ENCODE measurements around the gene NR1H4. TPM values are rescaled to one million over a fixed set of nuclear protein-coding genes. Genes with fewer than 3 reads are reported as not detected.
"Not testable (repeated sequence)": the region's sequence is repeated elsewhere in the genome, so short reads cannot be mapped to it uniquely, and the experiment has no call there.

Gene NR1H4
- total and polyA plus RNA-seq, 4 donors: 33.5 to 106 (median 55.0) TPM

GRCh38 chr12:100426145-100426544 lies 47.5 kb upstream of the NR1H4 start:
- Histone ChIP-seq H3K9ac (ENCODE audit: low read depth in 1 of 2, low read length in 2 of 2) (no peak overlapping the region), H3K27ac (ENCODE audit: low read depth in 1 of 2, low read length in 2 of 2) (no peak overlapping the region), H3K9me3 (ENCODE audit: control insufficient read depth in 4 of 4, low read length in 3 of 4) (peaks cover 0 to 3% (median under 1%) of the 10 kb centered on the region in 4 donors), H3K27me3 (ENCODE audit: control insufficient read depth in 4 of 4, insufficient read depth in 4 of 4, low read length in 3 of 4) (no peaks in the 10 kb centered on the region), H3K4me1 (ENCODE audit: control insufficient read depth in 4 of 4, insufficient read depth in 4 of 4, low read length in 3 of 4) (no peaks in the 10 kb centered on the region), H3K36me3 (ENCODE audit: control insufficient read depth in 4 of 4, insufficient read depth in 3 of 4, low read depth in 1 of 4, low read length in 3 of 4) (no peaks in the 10 kb centered on the region), H3K4me3 (ENCODE audit: low read depth in 1 of 3, low read length in 3 of 3) (no peak overlapping the region)
- WGBS: 48% methylated on average over 1 of the region's 1 CpG
- TF ChIP-seq, protein P1, sequence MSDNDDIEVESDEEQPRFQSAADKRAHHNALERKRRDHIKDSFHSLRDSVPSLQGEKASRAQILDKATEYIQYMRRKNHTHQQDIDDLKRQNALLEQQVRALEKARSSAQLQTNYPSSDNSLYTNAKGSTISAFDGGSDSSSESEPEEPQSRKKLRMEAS (IDR thresholded peaks at IDR 0.05): no peak
- no peak for TF ChIP-seq FOXA1 (IDR thresholded peaks at IDR 0.05)
- TF ChIP-seq HNF4A (conservative IDR thresholded peaks at IDR 0.05): no peak
- TF ChIP-seq RXRA (IDR thresholded peaks at IDR 0.05): no peak
- no peak for TF ChIP-seq EGR1 (IDR thresholded peaks at IDR 0.05; ENCODE audit: low read depth in 2 of 2)
- TF ChIP-seq, protein P2, sequence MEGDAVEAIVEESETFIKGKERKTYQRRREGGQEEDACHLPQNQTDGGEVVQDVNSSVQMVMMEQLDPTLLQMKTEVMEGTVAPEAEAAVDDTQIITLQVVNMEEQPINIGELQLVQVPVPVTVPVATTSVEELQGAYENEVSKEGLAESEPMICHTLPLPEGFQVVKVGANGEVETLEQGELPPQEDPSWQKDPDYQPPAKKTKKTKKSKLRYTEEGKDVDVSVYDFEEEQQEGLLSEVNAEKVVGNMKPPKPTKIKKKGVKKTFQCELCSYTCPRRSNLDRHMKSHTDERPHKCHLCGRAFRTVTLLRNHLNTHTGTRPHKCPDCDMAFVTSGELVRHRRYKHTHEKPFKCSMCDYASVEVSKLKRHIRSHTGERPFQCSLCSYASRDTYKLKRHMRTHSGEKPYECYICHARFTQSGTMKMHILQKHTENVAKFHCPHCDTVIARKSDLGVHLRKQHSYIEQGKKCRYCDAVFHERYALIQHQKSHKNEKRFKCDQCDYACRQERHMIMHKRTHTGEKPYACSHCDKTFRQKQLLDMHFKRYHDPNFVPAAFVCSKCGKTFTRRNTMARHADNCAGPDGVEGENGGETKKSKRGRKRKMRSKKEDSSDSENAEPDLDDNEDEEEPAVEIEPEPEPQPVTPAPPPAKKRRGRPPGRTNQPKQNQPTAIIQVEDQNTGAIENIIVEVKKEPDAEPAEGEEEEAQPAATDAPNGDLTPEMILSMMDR (IDR thresholded peaks at IDR 0.05; ENCODE audit: low read depth, low read length, missing input control): no peak
- no peak for TF ChIP-seq FOXA2 (IDR thresholded peaks at IDR 0.05)
- TF ChIP-seq YY1 (IDR thresholded peaks at IDR 0.05): no peak
- no peak for TF ChIP-seq SP1 (IDR thresholded peaks at IDR 0.05)
- no peak for TF ChIP-seq TAF1 (conservative IDR thresholded peaks at IDR 0.05)
- DNase-seq (ENCODE audit: low spot score): no peak

DNA sequence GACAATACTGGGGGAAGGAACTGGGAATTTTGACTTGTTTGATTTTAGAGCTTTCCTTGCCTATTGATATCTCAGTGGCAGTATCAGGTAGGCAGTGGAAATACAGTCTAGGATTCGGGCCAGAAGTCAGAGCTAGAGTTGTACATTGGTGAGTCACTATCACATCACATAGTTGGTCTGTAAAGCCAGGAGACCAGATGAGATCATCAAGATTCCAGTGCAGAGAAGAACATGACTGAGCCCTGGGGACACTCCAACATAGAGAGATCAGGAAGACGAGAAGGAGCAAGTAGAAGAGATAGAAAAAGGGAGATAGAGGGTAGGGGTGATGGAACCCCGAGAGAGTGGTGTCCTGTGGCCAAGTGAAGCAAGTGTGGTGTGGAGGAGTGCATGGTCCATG lies 46.6 kb upstream of the NR1H4 start:
- Histone ChIP-seq H3K9ac (ENCODE audit: low read depth in 1 of 2, low read length in 2 of 2) (no peak overlapping the region), H3K4me1 (ENCODE audit: control insufficient read depth in 4 of 4, insufficient read depth in 4 of 4, low read length in 3 of 4) (no peaks in the 10 kb centered on the region), H3K27ac (ENCODE audit: low read depth in 1 of 2, low read length in 2 of 2) (no peak overlapping the region), H3K36me3 (ENCODE audit: control insufficient read depth in 4 of 4, insufficient read depth in 3 of 4, low read depth in 1 of 4, low read length in 3 of 4) (no peaks in the 10 kb centered on the region), H3K27me3 (ENCODE audit: control insufficient read depth in 4 of 4, insufficient read depth in 4 of 4, low read length in 3 of 4) (no peaks in the 10 kb centered on the region), H3K4me3 (ENCODE audit: low read depth in 1 of 3, low read length in 3 of 3) (no peak overlapping the region), H3K9me3 (ENCODE audit: control insufficient read depth in 4 of 4, low read length in 3 of 4) (peaks cover 0 to 3% (median under 1%) of the 10 kb centered on the region in 4 donors)
- DNase-seq (ENCODE audit: low spot score): no peak
- TF ChIP-seq HNF4A (conservative IDR thresholded peaks at IDR 0.05) (no peak), REST (IDR thresholded peaks at IDR 0.05) (no peak)
- 90% methylated on average over 3 of the region's 3 CpGs for WGBS

- H3K4me1 ChIP-seq (ENCODE audit: control insufficient read depth in 4 of 4, insufficient read depth in 4 of 4, low read length in 3 of 4); H3K27ac ChIP-seq (ENCODE audit: low read depth in 1 of 2, low read length in 2 of 2); H3K9ac ChIP-seq (ENCODE audit: low read depth in 1 of 2, low read length in 2 of 2); H3K27me3 ChIP-seq (ENCODE audit: control insufficient read depth in 4 of 4, insufficient read depth in 4 of 4, low read length in 3 of 4); H3K36me3 ChIP-seq (ENCODE audit: control insufficient read depth in 4 of 4, insufficient read depth in 3 of 4, low read depth in 1 of 4, low read length in 3 of 4); DNase-seq (ENCODE audit: low spot score); H3K4me3 ChIP-seq (ENCODE audit: low read depth in 1 of 3, low read length in 3 of 3); H3K9me3 ChIP-seq (ENCODE audit: control insufficient read depth in 4 of 4, low read length in 3 of 4): not testable (repeated sequence)
- 98% methylated on average over 32 of the region's 32 CpGs for WGBS
These were observed 43.4 kb upstream of the NR1H4 start for GRCh38 chr12:100430251-100430650.
